HG03025 (cell line): ENCODE measurements around the gene MUC12.
"Not testable (repeated sequence)": the region's sequence is repeated elsewhere in the genome, so short reads cannot be mapped to it uniquely, and the experiment has no call there.

ENCODE experiments used
- ATAC-seq: cut with Tn5 transposase; IDR thresholded peaks from one replicate; pipeline ENCODE4 v1.9.1; 2021; ENCODE audit warnings: mild to moderate bottlenecking, moderate library complexity; ENCODE audit not compliant: unreplicated experiment, low FRiP score

The MUC12 gene

GRCh38 chr7:101035941-101036340 is 66.6 kb downstream of the MUC12 start:
- no peak for ATAC-seq

GRCh38 chr7:101041283-101041682 is 71.9 kb downstream of the MUC12 start:
- not testable (repeated sequence) for ATAC-seq

DNA sequence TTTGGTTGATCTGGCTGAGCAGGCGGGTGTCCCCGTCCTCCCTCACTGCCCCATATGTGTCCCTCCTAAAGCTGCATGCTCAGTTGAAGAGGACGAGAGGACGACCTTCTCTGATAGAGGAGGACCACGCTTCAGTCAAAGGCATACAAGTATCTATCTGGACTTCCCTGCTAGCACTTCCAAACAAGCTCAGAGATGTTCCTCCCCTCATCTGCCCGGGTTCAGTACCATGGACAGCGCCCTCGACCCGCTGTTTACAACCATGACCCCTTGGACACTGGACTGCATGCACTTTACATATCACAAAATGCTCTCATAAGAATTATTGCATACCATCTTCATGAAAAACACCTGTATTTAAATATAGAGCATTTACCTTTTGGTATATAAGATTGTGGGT is 89.0 kb downstream of the MUC12 start:
- no peak for ATAC-seq

DNA sequence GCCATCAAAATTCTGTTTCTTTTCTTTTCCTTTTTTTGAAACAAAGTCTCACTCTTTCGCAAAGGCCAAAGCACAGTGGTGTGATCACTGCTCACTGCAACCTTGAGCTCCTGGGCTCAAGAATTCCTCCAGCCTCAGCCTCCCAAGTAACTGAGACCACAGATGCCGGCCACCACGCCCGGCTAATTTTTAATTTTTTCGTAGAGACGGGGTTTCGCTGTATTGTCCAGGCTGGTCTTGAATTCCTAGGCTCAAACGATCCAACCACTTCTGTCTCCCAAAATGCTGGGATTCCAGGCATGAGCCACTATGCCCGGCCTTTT is 90.2 kb downstream of the MUC12 start:
- no peak for ATAC-seq

DNA sequence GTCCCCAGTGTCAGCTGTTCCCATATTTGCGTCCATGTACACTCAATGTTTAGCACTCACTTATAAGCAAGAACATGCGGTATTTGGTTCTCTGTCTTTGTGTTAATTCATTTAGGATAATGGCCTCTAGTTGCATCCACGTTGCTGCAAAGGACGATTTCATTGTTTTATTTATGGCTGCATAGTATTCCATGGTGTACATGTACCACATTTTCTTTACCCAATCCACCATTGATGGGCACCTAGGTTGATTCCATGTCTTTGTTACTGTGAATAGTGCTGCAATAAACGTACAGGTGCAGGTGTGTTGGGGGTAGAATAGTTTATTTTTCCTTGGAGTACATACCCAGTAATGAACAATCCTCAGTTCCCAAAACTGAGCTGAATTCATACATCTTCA is 91.6 kb downstream of the MUC12 start:
- ATAC-seq, result no peak

GRCh38 chr7:101064176-101064550 is 94.8 kb downstream of the MUC12 start:
- not testable (repeated sequence) for ATAC-seq

DNA sequence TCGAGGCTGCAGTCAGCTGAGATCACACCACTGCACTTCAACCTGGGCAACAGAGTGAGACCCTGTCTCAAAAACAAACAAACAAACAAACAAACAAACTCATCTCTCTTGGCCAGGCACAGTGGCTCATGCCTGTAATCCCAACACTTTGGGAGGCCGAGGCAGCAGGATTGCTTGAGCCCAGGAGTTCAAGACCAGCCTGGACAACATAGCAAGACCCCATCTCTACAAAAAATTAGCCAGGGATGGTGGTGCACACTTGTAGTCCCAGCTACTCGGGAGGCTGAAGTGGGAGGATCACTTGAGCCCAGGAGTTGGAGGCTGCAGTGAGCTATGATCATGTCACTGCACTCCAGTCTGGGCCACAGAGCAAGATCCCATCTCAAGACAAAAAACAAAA is 95.8 kb downstream of the MUC12 start:
- ATAC-seq, result not testable (repeated sequence)

GRCh38 chr7:101066141-101066832 is 96.9 kb downstream of the MUC12 start:
- no peak for ATAC-seq

DNA sequence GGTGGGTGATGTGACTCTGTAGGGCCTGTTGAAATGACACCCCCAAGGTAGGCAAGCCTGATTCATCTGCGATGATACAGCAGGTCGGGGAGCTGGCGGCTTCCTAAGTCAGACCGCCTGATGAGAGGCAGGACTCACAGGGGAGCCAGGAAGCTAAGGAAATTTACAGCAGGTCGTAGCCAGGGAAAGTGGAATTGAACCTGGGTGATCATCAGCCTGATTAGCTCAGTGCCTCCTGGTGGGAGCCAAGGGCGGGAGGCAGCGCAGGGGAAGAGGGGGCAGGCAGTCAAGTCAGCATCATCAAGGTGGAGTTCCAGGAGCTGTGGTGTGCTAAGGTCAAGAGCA is 97.4 kb downstream of the MUC12 start:
- ATAC-seq, result no peak

- no peak for ATAC-seq
Measured at GRCh38 chr7:101068401-101068800, 99.0 kb downstream of the MUC12 start.
